Activated CD8-positive, alpha-beta memory T cell treated with anti-CD3 and anti-CD28 coated beads, Interleukin-2, amount 50 U/mL, for 4 hours (primary cell): ENCODE measurements around the gene APP.

Experiments
- DNase-seq: peaks from one replicate; pipeline ENCODE4 v3.0.0-alpha.2; 2020

APP gene

DNA sequence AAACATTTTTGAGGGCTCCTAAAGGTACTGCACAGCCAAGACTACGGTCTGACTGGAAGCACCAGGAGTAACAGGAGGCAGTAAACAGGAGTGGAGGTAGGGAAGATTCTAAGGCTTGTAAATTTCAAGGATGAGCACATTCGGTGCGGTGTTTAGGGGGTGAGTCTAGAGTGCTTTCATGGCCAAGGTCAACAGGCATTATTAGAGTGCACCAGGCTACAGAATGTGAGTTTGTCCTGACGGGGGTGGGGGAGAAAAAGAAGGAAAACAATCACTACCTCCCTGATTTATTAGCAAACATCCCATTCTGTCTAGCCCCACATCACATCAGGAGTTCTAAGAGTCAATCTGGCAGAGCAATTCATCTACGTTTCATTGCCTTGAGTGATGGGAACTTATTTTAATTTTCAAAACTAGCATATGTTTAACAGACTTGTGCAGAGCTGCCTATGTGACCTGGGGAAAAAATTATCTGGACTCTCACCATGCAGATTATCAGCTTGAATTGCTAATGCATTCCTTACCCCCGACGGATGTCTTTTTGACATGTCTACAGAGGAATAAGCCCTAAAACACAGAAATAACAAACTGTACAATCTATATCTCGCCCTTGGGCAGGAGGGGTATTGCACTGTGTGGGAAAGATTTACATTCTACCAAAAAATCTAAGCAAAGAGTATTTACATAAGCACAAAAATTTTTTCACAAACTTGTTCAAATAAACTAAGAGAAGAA lies 45.0 kb downstream of the APP start:
- DNase-seq = no peak

DNA sequence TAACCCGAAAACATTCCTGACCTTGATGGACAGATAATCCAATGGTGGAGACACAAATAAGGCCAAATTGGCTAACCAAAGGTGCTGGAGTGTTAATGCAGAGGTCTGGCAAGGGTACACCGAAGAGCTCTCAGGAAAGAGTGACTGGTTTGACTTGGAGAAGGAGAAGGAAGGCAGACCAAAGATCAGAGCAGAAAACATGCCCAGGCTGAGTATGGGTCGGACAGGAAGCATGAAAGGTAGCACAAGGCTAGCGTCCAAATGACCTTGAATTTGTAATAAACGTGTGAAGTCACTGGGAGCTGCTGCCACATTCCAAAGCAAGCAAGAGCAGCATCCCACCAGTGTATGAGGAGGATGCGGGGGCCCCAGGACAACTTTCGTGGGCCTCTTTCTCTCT lies 45.7 kb downstream of the APP start:
- DNase-seq = no peak

GRCh38 chr21:26124421-26124833 lies 46.1 kb downstream of the APP start:
- no peak for DNase-seq

- DNase-seq = no peak
Measured at GRCh38 chr21:26123012-26123411, 47.6 kb downstream of the APP start.

DNA sequence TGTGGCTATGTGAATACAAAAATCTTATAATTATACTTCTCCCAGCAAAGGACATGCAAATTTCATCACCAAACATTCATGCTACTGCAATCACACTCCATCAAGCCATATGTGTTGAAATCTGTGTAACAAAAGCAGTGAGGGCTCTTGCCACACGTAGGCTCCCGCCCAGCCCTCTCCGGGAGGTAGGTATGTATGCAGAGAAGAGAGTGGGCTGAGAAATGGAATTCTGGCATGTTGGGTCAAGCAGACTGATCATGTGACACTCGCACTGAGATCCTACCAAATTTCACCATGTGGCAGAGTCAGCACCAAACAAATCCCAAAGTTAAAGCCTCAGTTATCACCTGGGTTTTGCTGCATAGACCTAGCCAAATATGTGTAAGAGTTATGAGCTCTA lies 49.7 kb downstream of the APP start:
- DNase-seq = no peak

- no peak for DNase-seq
Measured at GRCh38 chr21:26119906-26120305, 50.7 kb downstream of the APP start.

- DNase-seq = no peak
Measured at GRCh38 chr21:26118938-26119540, 51.5 kb downstream of the APP start.

DNA sequence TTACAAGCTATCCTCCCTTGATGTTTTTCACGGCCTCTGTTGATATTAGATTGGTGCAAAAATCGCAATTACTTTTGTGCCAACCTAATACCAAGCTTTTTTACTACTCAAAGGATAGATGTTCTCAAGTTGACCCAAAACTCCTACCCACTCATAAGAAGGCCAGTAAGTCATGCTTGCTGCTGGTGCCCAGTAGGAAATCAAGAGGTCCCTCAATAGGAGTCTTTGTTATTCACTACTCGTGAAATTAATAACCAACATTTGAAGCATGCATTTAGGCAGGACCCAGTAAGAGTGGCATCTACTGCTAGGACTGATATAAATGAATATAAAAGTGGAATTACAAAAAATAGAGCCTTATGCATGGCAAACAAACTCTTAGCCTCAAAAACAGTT lies 52.6 kb downstream of the APP start:
- no peak for DNase-seq

GRCh38 chr21:26117324-26117971 lies 53.1 kb downstream of the APP start:
- no peak for DNase-seq

GRCh38 chr21:26116456-26117011 lies 54.0 kb downstream of the APP start:
- DNase-seq = no peak

DNA sequence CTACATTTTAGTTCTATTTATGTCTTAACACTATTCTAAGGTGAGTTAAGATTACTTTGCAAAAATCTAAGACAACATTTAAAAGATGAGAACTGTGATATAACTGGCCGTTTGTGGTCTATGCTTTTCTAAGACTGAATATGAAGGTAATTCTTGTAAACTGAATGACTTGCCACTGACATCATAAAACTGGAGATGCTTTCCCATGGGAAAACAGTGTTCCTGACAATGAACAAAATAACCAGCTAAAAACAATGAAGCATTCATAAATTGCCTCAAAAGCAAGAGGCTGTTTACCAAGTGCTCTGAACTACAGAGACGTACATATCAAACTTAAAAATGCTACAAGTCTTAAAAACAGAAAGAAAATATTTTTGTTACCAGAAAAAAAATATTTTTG lies 54.7 kb downstream of the APP start:
- no peak for DNase-seq

DNA sequence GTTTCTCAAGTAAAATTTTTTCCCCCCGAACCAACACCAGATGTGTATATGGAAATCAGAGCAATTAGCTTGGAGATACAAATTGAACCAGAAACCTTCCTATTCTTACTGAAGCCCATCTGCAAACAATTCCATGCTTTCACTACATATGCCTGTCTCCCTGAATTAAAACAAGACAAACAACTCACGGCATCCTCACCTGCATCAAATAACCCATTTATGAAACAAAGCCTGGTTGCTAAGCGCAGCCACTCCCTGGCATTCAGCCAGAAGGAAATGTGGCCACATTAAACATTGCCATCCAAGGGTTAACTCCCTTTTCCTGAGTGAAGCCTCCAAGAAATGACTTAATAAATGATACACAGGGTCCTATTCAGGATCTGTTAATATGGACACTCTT lies 55.3 kb downstream of the APP start:
- DNase-seq = no peak

GRCh38 chr21:26112975-26113374 lies 57.6 kb downstream of the APP start:
- no peak for DNase-seq

- no peak for DNase-seq
Measured at GRCh38 chr21:26112127-26112742, 58.3 kb downstream of the APP start.

DNA sequence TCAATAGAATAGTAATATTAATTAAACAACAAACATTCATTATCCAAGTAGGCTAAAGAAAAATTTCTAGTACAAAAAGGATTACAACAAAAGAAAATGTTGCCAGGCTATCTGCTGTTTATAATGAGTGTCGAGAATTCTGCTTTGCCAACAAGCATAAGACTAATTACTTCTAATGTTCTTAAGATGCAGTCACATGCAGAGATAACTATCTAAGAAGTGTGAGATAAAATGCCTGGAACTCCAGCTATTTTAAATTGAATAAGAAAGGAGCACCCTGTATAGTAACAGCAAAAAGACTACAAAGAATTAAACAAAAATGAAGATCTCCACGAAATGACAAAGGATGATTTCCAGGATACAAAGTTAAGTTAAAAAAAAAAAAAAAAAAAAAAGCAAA lies 59.9 kb downstream of the APP start:
- no peak for DNase-seq

- DNase-seq = no peak
Measured at GRCh38 chr21:26107429-26107828, 63.1 kb downstream of the APP start.

DNA sequence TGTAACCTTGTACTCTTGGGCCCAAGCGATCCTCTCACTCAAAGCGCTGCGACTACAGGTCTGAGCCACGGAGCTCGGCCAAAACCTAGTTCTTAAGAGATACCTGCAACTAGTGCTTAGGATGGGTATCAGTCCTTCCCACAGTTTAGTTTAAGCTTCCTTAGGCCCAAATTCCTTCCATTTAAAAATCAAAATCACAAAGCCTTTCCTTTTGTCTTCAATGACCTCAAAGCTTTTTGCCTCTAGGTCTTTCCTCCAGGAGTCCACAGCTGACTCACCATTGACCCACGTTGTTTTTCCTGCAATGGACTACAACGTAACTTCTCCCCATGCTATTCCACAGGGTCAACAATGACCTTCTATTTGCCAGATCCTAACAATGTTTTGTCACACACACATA lies 64.0 kb downstream of the APP start:
- DNase-seq = no peak

- DNase-seq = no peak
Measured at GRCh38 chr21:26105819-26106218, 64.8 kb downstream of the APP start.

GRCh38 chr21:26100573-26100972 lies 70.0 kb downstream of the APP start:
- no peak for DNase-seq

GRCh38 chr21:26099610-26100219 lies 70.9 kb downstream of the APP start:
- no peak for DNase-seq

DNA sequence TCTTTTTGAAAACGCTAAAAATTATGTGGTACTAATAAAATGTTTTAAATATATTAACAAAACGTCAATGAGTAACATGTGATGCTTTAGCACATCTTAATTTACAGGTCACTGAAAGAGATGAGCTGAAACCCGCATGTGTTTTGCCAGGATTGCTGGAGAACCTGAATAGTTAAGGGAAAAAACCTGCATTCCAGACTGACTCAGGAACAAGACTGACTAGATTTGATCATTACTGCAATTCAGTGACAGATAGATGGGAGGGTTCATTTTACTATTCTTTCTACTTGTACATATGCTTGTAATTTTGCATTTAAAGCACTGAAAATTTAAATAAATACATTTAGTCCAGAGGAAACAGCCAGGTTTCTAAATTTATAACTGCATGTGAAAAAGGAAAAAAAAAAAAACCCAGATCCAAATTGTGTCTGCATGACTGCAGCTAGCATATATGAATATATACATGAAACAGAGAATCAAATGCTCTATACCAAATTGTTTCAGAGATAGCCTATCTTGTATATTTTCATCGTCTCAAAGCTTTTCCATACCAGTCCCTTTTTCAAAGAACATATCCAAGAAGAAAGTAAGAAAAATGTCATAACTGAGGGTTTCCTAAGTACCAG lies 71.7 kb downstream of the APP start:
- no peak for DNase-seq

DNA sequence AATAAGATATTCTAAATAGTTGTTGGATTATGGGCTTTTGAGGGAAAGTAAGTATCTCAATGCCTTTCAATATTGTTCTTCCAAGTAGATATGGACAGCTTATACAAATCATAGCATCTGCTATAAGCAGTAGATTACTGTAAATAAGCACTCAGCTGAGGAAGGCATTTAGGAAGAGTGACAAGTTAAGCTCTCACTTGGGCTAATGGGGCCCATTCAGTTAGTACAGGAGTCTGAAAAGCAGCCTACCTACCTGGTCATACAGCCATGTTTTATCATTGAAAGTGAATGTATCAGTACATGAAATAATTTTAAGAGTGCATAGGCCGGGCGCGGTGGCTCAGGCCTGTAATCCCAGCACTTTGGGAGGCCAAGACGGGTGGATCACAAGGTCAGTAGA lies 73.1 kb downstream of the APP start:
- DNase-seq = no peak
